Measurements from ENCODE around the gene KIF5A. TPM values are rescaled to one million over a fixed set of nuclear protein-coding genes. Genes with fewer than 3 reads are reported as not detected.
A peak's percentile ranks its signal among the peaks of the same experiment; 100 is the strongest.

KIF5A gene
- total and polyA plus RNA-seq, 2 of the 13 experiments (the other 11 are each of a cell fraction or from before 2014, with no cell fraction given) = 1.6 to 11.9 TPM

- TF ChIP-seq NKX3-1 (CRISPR knock-in tag; IDR thresholded peaks at IDR 0.05) (no peak), ZNF136 (CRISPR knock-in tag; IDR thresholded peaks at IDR 0.05; ENCODE audit: low read depth) (peak; percentile 22; the same call in 1 of the 2 replicates), ZNF34 (CRISPR knock-in tag; IDR thresholded peaks at IDR 0.05; ENCODE audit: borderline replicate concordance) (no peak), HNF4A (CRISPR knock-in tag; IDR thresholded peaks at IDR 0.05) (no peak), MLXIP (CRISPR knock-in tag; IDR thresholded peaks at IDR 0.05; ENCODE audit: borderline replicate concordance) (no peak), ZBTB7A (CRISPR knock-in tag; IDR thresholded peaks at IDR 0.05) (no peak), ZNF343 (CRISPR knock-in tag; IDR thresholded peaks at IDR 0.05) (no peak), SMAD1 (CRISPR knock-in tag; IDR thresholded peaks at IDR 0.05; ENCODE audit: borderline replicate concordance, low read depth) (no peak), SCMH1 (CRISPR knock-in tag; IDR thresholded peaks at IDR 0.05; ENCODE audit: borderline replicate concordance) (no peak), ZNF737 (CRISPR knock-in tag; IDR thresholded peaks at IDR 0.05; ENCODE audit: borderline replicate concordance) (no peak), ZNF335 (CRISPR knock-in tag; IDR thresholded peaks at IDR 0.05) (no peak), MYC (CRISPR knock-in tag; IDR thresholded peaks at IDR 0.05; ENCODE audit: borderline replicate concordance) (no peak), ZNF670 (CRISPR knock-in tag; IDR thresholded peaks at IDR 0.05; ENCODE audit: borderline replicate concordance) (no peak), YEATS2 (CRISPR knock-in tag; IDR thresholded peaks at IDR 0.05; ENCODE audit: borderline replicate concordance) (0 out of 2 replicates have a peak, but pooled peaks have one; percentile 15), MEIS1 (CRISPR knock-in tag; IDR thresholded peaks at IDR 0.05; ENCODE audit: borderline replicate concordance) (no peak), THRA (CRISPR knock-in tag; IDR thresholded peaks at IDR 0.05; ENCODE audit: borderline replicate concordance) (no peak), TGIF2 (CRISPR knock-in tag; IDR thresholded peaks at IDR 0.05) (no peak), SNRNP70 (IDR thresholded peaks at IDR 0.05; ENCODE audit: low read depth, low read length) (no peak), ZNF782 (CRISPR knock-in tag; IDR thresholded peaks at IDR 0.05; ENCODE audit: borderline replicate concordance) (0 out of 2 replicates have a peak, but pooled peaks have one; percentile 27), TCF7L2 (IDR thresholded peaks at IDR 0.05; ENCODE audit: low read depth, low read length) (no peak), ZNF431 (CRISPR knock-in tag; IDR thresholded peaks at IDR 0.05; ENCODE audit: borderline replicate concordance, low read depth) (no peak), ZNF766 (CRISPR knock-in tag; IDR thresholded peaks at IDR 0.05; ENCODE audit: borderline replicate concordance) (no peak)
Observed at GRCh38 chr12:57576613-57577160, 26.8 kb downstream of the KIF5A start (continued).
